Heart right ventricle (tissue), 16 donors: Measurements from ENCODE around the gene MMP11. TPM values are rescaled to one million over a fixed set of nuclear protein-coding genes. Genes with fewer than 3 reads are reported as not detected.

Source experiments
- ATAC-seq, 8 donors: fragments of 200-7000 bp; cut with Tn5 transposase; one replicate each; pipeline ENCODE4 v1.9.1; 2020; ENCODE audit warnings: mild to moderate bottlenecking in 8 of 8, moderate library complexity in 8 of 8, moderate number of reproducible peaks in 1 of 8
- DNase-seq, 2 donors: peaks; one replicate each; pipeline ENCODE4 v3.0.0-alpha.2; 2020
- H3K27ac ChIP-seq, 10 donors: fragments of 200-600 bp; sonication (generic) in 2 of 10; one replicate each; pipeline versions ENCODE4 v1.5.0 to v1.8.0; 2020 to 2022; ENCODE audit warnings: mild to moderate bottlenecking in 3 of 10
- H3K27me3 ChIP-seq, 7 donors: fragments of 200-600 bp; one replicate each; pipeline ENCODE4 v1.8.0; 2021 to 2022; ENCODE audit warnings: mild to moderate bottlenecking in 2 of 7
- H3K36me3 ChIP-seq, 9 donors: fragments of 200-600 bp; sonication (generic) in 1 of 9; one replicate each; pipeline versions ENCODE4 v1.5.0 to v1.8.0; 2020 to 2022; ENCODE audit warnings: mild to moderate bottlenecking in 2 of 9
- H3K4me1 ChIP-seq, 9 donors: fragments of 200-600 bp; sonication (generic) in 1 of 9; one replicate each; pipeline versions ENCODE4 v1.5.0 to v1.8.0; 2020 to 2022; ENCODE audit warnings: mild to moderate bottlenecking in 4 of 9
- H3K4me3 ChIP-seq, 10 donors: fragments of 200-600 bp; sonication (generic) in 2 of 10; one replicate each; pipeline versions ENCODE4 v1.5.0 to v1.8.0; 2020 to 2022; ENCODE audit warnings: mild to moderate bottlenecking in 7 of 10, moderate library complexity in 2 of 10
- H3K9me3 ChIP-seq, 11 donors: fragments of 200-600 bp in 10 of 11; sonication (generic) in 2 of 11; one replicate each; pipeline versions ENCODE4 v1.5.0 to v1.8.0; 2013 to 2022; ENCODE audit warnings: mild to moderate bottlenecking in 2 of 11, control low read depth in 1 of 11, moderate library complexity in 1 of 11
- CTCF ChIP-seq, 9 donors: fragments of 200-600 bp; sonication (generic) in 2 of 9; IDR thresholded peaks; one replicate each; pipeline versions ENCODE4 v1.5.0 to v1.8.0; 2021 to 2022; ENCODE audit warnings: antibody characterized with exemption in 9 of 9, mild to moderate bottlenecking in 5 of 9, moderate library complexity in 1 of 9
- WGBS, 2 donors: extraction: QIAGEN DNeasy Blood & Tissue Kit; methylation state at CpG; one replicate each; pipeline ENCODE4 v1.1.7; 2013; ENCODE audit warnings: inconsistent platforms in 1 of 2; 5-methylcytosine and 5-hydroxymethylcytosine counted together
- intact Hi-C, 10 donors: fragments of 100-400 bp; cut with DNase I; formaldehyde crosslinking; loops; one replicate each; pipeline versions ENCODE4 v1.11.1 to v1.14.2; 2022
- polyA plus RNA-seq, 2 donors: library from polyadenylated mRNA; stranded (reverse); fragments of 200-250 nt; gene quantifications; one replicate each; pipeline ENCODE4 v1.2.3, GENCODE V29; 2013
- total RNA-seq, 10 donors: library from RNA; stranded (reverse); fragmentation: NEBNext Ultra II Directional in 3 of 10; extraction: Animal tissue kit (Norgen Biotek cat#: 25700) in 3 of 10; gene quantifications; one replicate each; pipeline versions ENCODE4 v1.2.1 to v1.2.4, GENCODE V29; 2021 to 2023
- donor health status: Arrhythmogenic right ventricular cardiomyopathy.
- donor health status: ischemic (EF 13 %, LVEDD 7.1; RV severe dilation, severe dysfunction).
- donor health status: healthy with polysubstance abuse.
- donor health status: DM: no; HTN: yes; CAD: no.
- donor health status: DM: no; HTN: no; CAD: no.
- donor health status: ischemic (EF 25% LVEDD 6.9; RV normal size, moderate dysfunction).
- donor health status: ischemic (EF 25% LVEDD 5.7; RV mildly dilated, moderate dysfunction).
- donor health status: healthy.
- donor health status: DM: yes; HTN: yes; CAD: no.
- donor health status: Ischemic cardiomyopathy.
- donor health status: ischemic (EF 35%, LVEDD 5.7; RV mildly dilated, moderate dysfunction).
- donor health status: nonischemic (EF 11% LVEDD 7.7; RV severe dilation, severe dysfunction).
- donor health status: DM: yes; HTN: yes; CAD: no.
- donor health status: PGD.
- donor health status: ischemic (EF 29% LVEDD 5.4; RV normal size, mild dysfunction).
- donor health status: nonischemic (EF 23%, LVEDD 6.1; RV moderate dilation, normal function).

The MMP11 gene
- total and polyA plus RNA-seq, 12 donors: 3.5 to 23.4 (median 7.9) TPM

GRCh38 chr22:23769321-23769965, 3.2 kb upstream of the MMP11 start:
- TF ChIP-seq CTCF (IDR thresholded peaks at IDR 0.05): no peak
- peak overlapping the region in 2 of 10 donors; percentile 94 for H3K27ac ChIP-seq
- peaks cover 8 to 68% (median 52%) of the 10 kb centered on the region in 9 donors for H3K4me1 ChIP-seq

GRCh38 chr22:23772315-23772648, 367 bp upstream of the MMP11 start:
- H3K27ac ChIP-seq: peak overlapping the region in 9 of 10 donors; percentile 8 to 85 (median 64)

More at GRCh38 chr22:23769321-23769965, 3.2 kb upstream of the MMP11 start:
- Histone ChIP-seq H3K36me3 (peaks cover 0 to 16% (median 0%) of the 10 kb centered on the region in 9 donors), H3K9me3 (no peaks in the 10 kb centered on the region), H3K4me3 (no peak overlapping the region), H3K27me3 (peaks cover 0 to 10% (median 0%) of the 10 kb centered on the region in 7 donors)
- DNase-seq: no peak
- WGBS, 2 donors: 84 to 92% methylated on average over 6 of the region's 6 CpGs
- intact Hi-C loops: loop anchor here (2.0 to 10.0 kb wide), 5 partner anchors 19 to 225 kb away; no protein-coding TSS in a partner anchor
- ATAC-seq: no peak

GRCh38 chr22:23773483-23774113, 949 bp downstream of the MMP11 start:
- 40 to 60% methylated on average over 7 of the region's 7 CpGs for WGBS, 2 donors
- ATAC-seq (peak; percentile 29 to 64 (median 54)), DNase-seq (peak in 1 of 2 donors; percentile 56)

More at GRCh38 chr22:23772315-23772648, 367 bp upstream of the MMP11 start:
- TF ChIP-seq CTCF (IDR thresholded peaks at IDR 0.05): no peak
- H3K36me3 ChIP-seq: no peaks in the 10 kb centered on the region
- peak overlapping the region in 9 of 10 donors; percentile 49 to 60 (median 54) for H3K4me3 ChIP-seq
- ATAC-seq: no peak
- no peaks in the 10 kb centered on the region for H3K9me3 ChIP-seq
- H3K4me1 ChIP-seq: peaks cover 8 to 55% (median 48%) of the 10 kb centered on the region in 9 donors
- WGBS, 2 donors: 15 to 23% methylated on average over 6 of the region's 6 CpGs
- DNase-seq: no peak
- intact Hi-C loops: loop anchor here in 2 of 10 donors (5.0 kb wide), 2 partner anchors 60 to 75 kb away; no protein-coding TSS in a partner anchor
- H3K27me3 ChIP-seq: peaks cover 0 to 10% (median 0%) of the 10 kb centered on the region in 7 donors

More at GRCh38 chr22:23773483-23774113, 949 bp downstream of the MMP11 start:
- H3K36me3 ChIP-seq: no peaks in the 10 kb centered on the region
- peaks cover 0 to 10% (median 0%) of the 10 kb centered on the region in 7 donors for H3K27me3 ChIP-seq
- no peak for TF ChIP-seq CTCF (IDR thresholded peaks at IDR 0.05)
- peak overlapping the region in 8 of 10 donors; percentile 49 to 60 (median 56) for H3K4me3 ChIP-seq
- intact Hi-C loops: loop anchor here in 2 of 10 donors (5.0 kb wide), 2 partner anchors 59 to 74 kb away; no protein-coding TSS in a partner anchor
- H3K27ac ChIP-seq: peak overlapping the region in 9 of 10 donors; percentile 17 to 85 (median 63)
- H3K9me3 ChIP-seq: no peaks in the 10 kb centered on the region
- peaks cover 6 to 60% (median 43%) of the 10 kb centered on the region in 9 donors for H3K4me1 ChIP-seq
